ENCODE data around the gene PTGES3.

PTGES3 gene

GRCh38 chr12:56718636-56719035, 30.6 kb upstream of the PTGES3 start:
- Histone ChIP-seq H3K36me3 (ENCODE audit: control insufficient read depth in 2 of 2, insufficient read depth in 1 of 2, low read length in 2 of 2) (peaks cover 32 to 86% of the 10 kb centered on the region in 2 experiments), H3K27ac (ENCODE audit: extremely low read depth, low read depth, low read length) (peak overlapping the region; percentile 44; the same call in 1 of the 2 replicates), H3K4me3 (ENCODE audit: low read depth, low read length) (no peak overlapping the region), H3K4me1 (ENCODE audit: control insufficient read depth, insufficient read depth, low read length) (peaks cover 10% of the 10 kb centered on the region; the same call in 1 of the 2 replicates), H3K9me3 (ENCODE audit: control insufficient read depth, insufficient read depth, low read depth, low read length) (no peaks in the 10 kb centered on the region)
- TF ChIP-seq PATZ1 (tag by site-specific recombination; IDR thresholded peaks at IDR 0.05) (0 out of 2 replicates have a peak, but pooled peaks have one; percentile 16), KLF10 (tag by site-specific recombination; IDR thresholded peaks at IDR 0.05) (no peak), GLIS2 (tag by site-specific recombination; IDR thresholded peaks at IDR 0.05) (peak; percentile 38; the same call in 1 of the 2 replicates), RBAK (tag by site-specific recombination; IDR thresholded peaks at IDR 0.05) (no peak), ZNF202 (tag by site-specific recombination; IDR thresholded peaks at IDR 0.05; ENCODE audit: borderline replicate concordance) (no peak), ZNF394 (tag by site-specific recombination; IDR thresholded peaks at IDR 0.05; ENCODE audit: borderline replicate concordance) (peak; percentile 74)
- POLR2A ChIA-PET: interaction anchor here (0.6 to 7.1 kb wide), 5 partner anchors 9 to 102 kb away, joined by 3 to 53 read pairs (median 4); partner anchors contain the start of gene PTGES3
- CTCF ChIA-PET: interaction anchor here (0.6 kb wide), 1 partner anchor 494 kb away, joined by 3 read pairs; no protein-coding TSS in a partner anchor

GRCh38 chr12:56718149-56718548, 30.1 kb upstream of the PTGES3 start:
- TF ChIP-seq ZNF555 (tag by site-specific recombination; conservative IDR thresholded peaks at IDR 0.05): no peak
- no peak for TF ChIP-seq TSHZ1 (tag by site-specific recombination; IDR thresholded peaks at IDR 0.05; ENCODE audit: borderline replicate concordance)
- no peak for TF ChIP-seq ZNF140 (tag by site-specific recombination; IDR thresholded peaks at IDR 0.05)
- TF ChIP-seq WT1 (tag by site-specific recombination; IDR thresholded peaks at IDR 0.05): no peak
- TF ChIP-seq GLI4 (tag by site-specific recombination; IDR thresholded peaks at IDR 0.05): no peak
- TF ChIP-seq ZBTB44 (tag by site-specific recombination; IDR thresholded peaks at IDR 0.05): no peak
- no peak for TF ChIP-seq ZNF600 (tag by site-specific recombination; IDR thresholded peaks at IDR 0.05)
- POLR2A ChIA-PET: interaction anchor here (0.6 to 7.1 kb wide), 6 partner anchors 8 to 101 kb away, joined by 3 to 53 read pairs (median 4); partner anchors contain the start of gene PTGES3
- peaks cover 37 to 86% of the 10 kb centered on the region in 2 experiments for H3K36me3 ChIP-seq (ENCODE audit: control insufficient read depth in 2 of 2, insufficient read depth in 1 of 2, low read length in 2 of 2)
- no peak overlapping the region for H3K27ac ChIP-seq (ENCODE audit: extremely low read depth, low read depth, low read length)
- peaks cover 10% of the 10 kb centered on the region; the same call in 1 of the 2 replicates for H3K4me1 ChIP-seq (ENCODE audit: control insufficient read depth, insufficient read depth, low read length)
- H3K9me3 ChIP-seq (ENCODE audit: control insufficient read depth, insufficient read depth, low read depth, low read length): no peaks in the 10 kb centered on the region
- CTCF ChIA-PET: interaction anchor here (0.6 kb wide), 1 partner anchor 495 kb away, joined by 3 read pairs; no protein-coding TSS in a partner anchor
- no peak overlapping the region for H3K4me3 ChIP-seq (ENCODE audit: low read depth, low read length)
